SU-DHL-6 (cell line): ENCODE measurements around the gene CDYL2.

ENCODE experiments used
- H2AFZ ChIP-seq: fragments of 200-600 bp; sonication (generic); 2 replicates; pipeline ENCODE4 v1.6.1; 2014; ENCODE audit warnings: low read depth, mild to moderate bottlenecking, moderate library complexity, mixed read lengths, antibody characterized with exemption, low read length; ENCODE audit not compliant: severe bottlenecking
- H3F3A ChIP-seq: fragments of 200-600 bp; shearing (Covaris generic); 2 replicates; pipeline ENCODE4 v1.6.0; 2016; ENCODE audit warnings: antibody characterized with exemption, mild to moderate bottlenecking; ENCODE audit not compliant: insufficient read depth
- H3K27ac ChIP-seq: fragments of 200-600 bp; sonication (generic); 2 replicates; pipeline ENCODE4 v1.5.1; 2016; ENCODE audit warnings: low read depth, mild to moderate bottlenecking, low read length, moderate library complexity, mixed read lengths
- H3K27me3 ChIP-seq: fragments of 200-600 bp; sonication (generic), shearing (Covaris generic); 2 replicates; pipeline ENCODE4 v1.6.0; 2014; ENCODE audit warnings: mild to moderate bottlenecking, low read length
- H3K36me3 ChIP-seq: fragments of 200-600 bp; sonication (generic); 2 replicates; pipeline ENCODE4 v1.6.1; 2014; ENCODE audit warnings: mild to moderate bottlenecking, low read length, mixed read lengths
- H3K4me2 ChIP-seq: fragments of 300-600, 200-600 bp; shearing (Covaris generic), sonication (generic); 2 replicates; pipeline ENCODE4 v1.6.0; 2014; ENCODE audit warnings: low read length, low read depth, mild to moderate bottlenecking; ENCODE audit not compliant: poor library complexity, severe bottlenecking
- H3K4me3 ChIP-seq: fragments of 200-600 bp; sonication (generic); 2 replicates; pipeline ENCODE4 v1.5.1; 2014; ENCODE audit warnings: antibody characterized with exemption, low read length, mild to moderate bottlenecking, mixed read lengths; ENCODE audit not compliant: insufficient read depth, poor library complexity, severe bottlenecking
- H3K79me2 ChIP-seq: fragments of 200-600 bp; sonication (generic); 2 replicates; pipeline ENCODE4 v1.6.1; 2014; ENCODE audit warnings: mild to moderate bottlenecking, low read length, moderate library complexity; ENCODE audit not compliant: insufficient read depth
- H3K9ac ChIP-seq: fragments of 200-600 bp; sonication (generic); 2 replicates; pipeline ENCODE4 v1.7.0; 2014; ENCODE audit warnings: mild to moderate bottlenecking, low read length
- H3K9me2 ChIP-seq: fragments of 200-600 bp; sonication (generic); replicated peaks from 2 replicates; pipeline ENCODE4 v1.6.1; 2014; ENCODE audit warnings: low read length; ENCODE audit not compliant: insufficient read depth
- H3K9me3 ChIP-seq: fragments of 200-600 bp; sonication (generic); 2 replicates; pipeline ENCODE4 v1.6.1; 2014; ENCODE audit warnings: low read length, mixed read lengths; ENCODE audit not compliant: insufficient read depth
- H4K20me1 ChIP-seq: fragments of 200-600 bp; sonication (generic); 2 replicates; pipeline ENCODE4 v1.6.1; 2014; ENCODE audit warnings: low read depth, mild to moderate bottlenecking, antibody characterized with exemption, low read length, moderate library complexity, mixed read lengths
- CTCF ChIP-seq: fragments of 200-600 bp; sonication (generic); IDR thresholded peaks from one replicate; pipeline ENCODE4 v1.5.1; 2017; ENCODE audit warnings: antibody characterized with exemption, mild to moderate bottlenecking, low read length, moderate library complexity; ENCODE audit not compliant: insufficient read depth, poor library complexity, severe bottlenecking
- EZH2phosphoT487 ChIP-seq: fragments of 200-600 bp; sonication (generic), shearing (Covaris generic); conservative IDR thresholded peaks from 2 replicates; pipeline ENCODE4 v1.6.1; 2018; ENCODE audit warnings: mild to moderate bottlenecking, antibody characterized with exemption, low read length, moderate library complexity, mixed read lengths

Gene CDYL2

GRCh38 chr16:80670170-80670865 lies 134.1 kb downstream of the CDYL2 start:
- Histone ChIP-seq H3F3A (no peaks in the 10 kb centered on the region), H2AFZ (no peak overlapping the region), H3K9me2 (no peaks in the 10 kb centered on the region), H3K9ac (no peak overlapping the region), H3K36me3 (no peaks in the 10 kb centered on the region), H3K4me3 (no peak overlapping the region), H3K27ac (no peak overlapping the region), H4K20me1 (no peaks in the 10 kb centered on the region), H3K79me2 (no peaks in the 10 kb centered on the region), H3K27me3 (no peaks in the 10 kb centered on the region), H3K4me2 (no peak overlapping the region), H3K9me3 (no peaks in the 10 kb centered on the region)
- TF ChIP-seq EZH2phosphoT487 (no peak), CTCF (no peak)

- H3K9ac ChIP-seq, result no peak overlapping the region
Measured at GRCh38 chr16:80669673-80670072, 134.7 kb downstream of the CDYL2 start.

GRCh38 chr16:80667925-80668324 lies 136.5 kb downstream of the CDYL2 start:
- Histone ChIP-seq H3K79me2 (no peaks in the 10 kb centered on the region), H3F3A (no peaks in the 10 kb centered on the region), H2AFZ (no peak overlapping the region), H3K4me3 (no peak overlapping the region), H3K9me2 (no peaks in the 10 kb centered on the region), H4K20me1 (no peaks in the 10 kb centered on the region), H3K36me3 (no peaks in the 10 kb centered on the region), H3K9ac (no peak overlapping the region), H3K4me2 (no peak overlapping the region), H3K27me3 (no peaks in the 10 kb centered on the region), H3K9me3 (no peaks in the 10 kb centered on the region), H3K27ac (no peak overlapping the region)
- TF ChIP-seq CTCF (no peak), EZH2phosphoT487 (no peak)

More at GRCh38 chr16:80669673-80670072, 134.7 kb downstream of the CDYL2 start:
- Histone ChIP-seq H2AFZ (no peak overlapping the region), H3K9me3 (no peaks in the 10 kb centered on the region), H3K79me2 (no peaks in the 10 kb centered on the region), H3K27me3 (no peaks in the 10 kb centered on the region), H4K20me1 (no peaks in the 10 kb centered on the region), H3F3A (no peaks in the 10 kb centered on the region), H3K4me2 (no peak overlapping the region), H3K9me2 (no peaks in the 10 kb centered on the region), H3K36me3 (no peaks in the 10 kb centered on the region), H3K27ac (no peak overlapping the region), H3K4me3 (no peak overlapping the region)
- TF ChIP-seq CTCF, result no peak
- no peak for TF ChIP-seq EZH2phosphoT487
